HG02884 (cell line): ENCODE measurements around the gene DNMT3A.
A peak's percentile ranks its signal among the peaks of the same experiment; 100 is the strongest.

Experiments used
- ATAC-seq: cut with Tn5 transposase; IDR thresholded peaks from one replicate; pipeline ENCODE4 v1.9.1; 2021; ENCODE audit warnings: mild to moderate bottlenecking, moderate library complexity; ENCODE audit not compliant: unreplicated experiment

The DNMT3A gene

GRCh38 chr2:25308599-25308998, 33.1 kb downstream of the DNMT3A start:
- no peak for ATAC-seq

DNA sequence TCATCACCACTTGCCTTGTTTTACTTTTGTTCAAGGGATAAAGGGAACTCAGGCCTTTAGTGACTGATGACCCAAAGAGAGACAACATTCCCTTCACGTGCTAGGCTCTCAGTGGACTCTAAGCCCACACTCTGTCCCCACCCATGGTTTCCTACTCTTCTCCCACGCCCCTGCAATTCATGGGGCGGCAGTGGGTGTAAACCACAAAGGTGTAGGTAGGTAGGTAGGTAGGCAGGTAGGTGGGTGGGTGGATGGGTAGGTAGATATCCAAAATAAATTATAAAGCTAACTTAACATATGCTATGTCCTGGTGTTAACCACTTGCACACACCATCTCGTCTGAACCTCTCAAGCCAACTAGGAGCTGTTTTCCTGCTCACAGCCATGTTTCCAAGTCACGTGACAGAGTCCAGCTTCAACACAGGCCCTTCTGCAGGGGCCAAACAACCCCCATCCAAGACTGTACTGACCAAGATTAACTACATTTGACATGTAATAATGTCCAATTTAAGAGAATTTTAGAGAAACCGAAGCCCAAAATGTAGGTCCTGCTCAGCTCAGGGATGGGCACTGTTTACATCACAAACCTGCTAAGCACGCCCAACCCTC, 33.7 kb downstream of the DNMT3A start:
- no peak for ATAC-seq

GRCh38 chr2:25306777-25307368, 34.9 kb downstream of the DNMT3A start:
- no peak for ATAC-seq

- no peak for ATAC-seq
These were observed 36.0 kb downstream of the DNMT3A start for GRCh38 chr2:25305775-25306174.

DNA sequence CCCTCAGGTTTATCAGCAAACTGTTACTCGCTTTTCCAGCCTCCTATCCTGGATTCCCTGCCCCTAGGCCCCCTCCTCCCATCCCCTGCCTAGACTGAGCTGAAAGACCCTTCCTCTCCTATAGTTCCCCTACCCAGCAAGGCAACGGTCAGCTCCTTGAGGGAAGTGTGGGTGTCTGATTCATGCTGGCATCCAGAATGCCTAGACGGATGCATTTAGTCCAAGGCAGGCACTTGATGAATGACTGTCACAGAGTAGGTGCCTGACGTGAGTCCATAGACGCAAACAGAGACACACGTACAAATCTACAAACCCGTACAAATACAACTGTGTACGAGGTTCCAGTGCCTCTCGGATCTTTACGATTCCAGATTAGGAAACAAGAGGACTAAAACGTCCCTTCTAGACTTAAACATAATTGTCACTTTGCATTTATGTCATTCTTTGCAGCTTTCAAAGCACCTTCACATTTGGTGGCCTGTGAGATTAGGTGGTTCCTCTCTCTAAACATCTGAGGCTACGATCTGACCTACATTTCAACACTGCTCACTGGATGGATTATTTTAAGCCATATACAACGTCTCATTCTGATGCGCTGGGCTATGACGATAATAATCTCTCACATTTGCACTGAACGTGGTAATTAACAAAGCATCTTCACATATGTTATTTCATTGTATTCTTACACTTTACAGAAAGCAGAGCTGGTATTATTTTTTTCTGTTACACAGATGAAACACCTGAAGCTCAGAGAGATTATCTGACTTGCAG, 36.7 kb downstream of the DNMT3A start:
- ATAC-seq, result no peak

DNA sequence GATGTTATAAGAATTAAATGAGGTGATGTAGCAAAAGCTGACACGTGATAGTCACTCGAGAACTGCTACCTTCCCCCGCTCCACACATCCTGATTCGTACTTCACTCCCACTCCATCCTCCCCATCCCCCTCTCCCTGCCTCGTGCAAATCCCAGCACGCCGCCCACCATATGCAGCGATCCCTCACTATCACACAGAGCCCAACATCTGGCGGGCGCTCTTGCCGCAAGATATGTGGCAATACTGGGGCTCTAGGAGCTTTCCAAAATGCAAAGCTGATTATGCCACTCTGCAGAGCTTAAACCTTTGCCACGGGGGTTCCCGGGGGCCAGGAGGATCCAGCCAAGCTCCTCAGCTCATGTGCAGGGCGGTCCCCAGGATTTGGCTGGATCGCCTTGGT, 37.4 kb downstream of the DNMT3A start:
- ATAC-seq, result no peak

DNA sequence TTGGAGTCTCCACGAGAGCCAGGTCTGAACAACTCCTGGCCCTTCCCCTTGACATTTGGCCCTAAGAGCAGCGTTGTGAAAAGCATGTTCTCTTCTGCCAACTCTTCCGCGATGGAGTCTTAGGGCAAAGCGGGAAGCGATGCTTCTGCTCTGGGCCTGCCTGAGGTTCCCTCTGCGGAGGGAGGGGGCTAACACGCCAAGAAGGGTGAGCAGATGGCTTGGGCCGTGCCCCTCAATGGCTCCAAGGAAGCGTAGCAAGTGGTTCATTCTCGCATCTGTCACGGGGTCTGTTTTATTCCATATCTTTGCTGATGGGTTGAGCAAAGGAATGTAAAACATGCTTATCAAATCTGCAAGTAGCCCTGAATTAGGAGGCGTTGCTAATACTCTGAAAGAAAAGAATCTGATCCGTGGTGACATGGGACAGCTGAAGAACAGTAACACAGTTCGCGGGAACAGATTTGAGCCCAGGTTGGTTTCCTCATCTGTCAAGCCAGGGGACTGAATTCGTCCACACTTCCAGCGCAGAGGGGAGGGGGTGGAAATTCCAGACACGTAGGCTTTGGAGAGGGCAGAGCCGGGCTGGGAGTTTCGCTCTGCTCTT, 38.0 kb downstream of the DNMT3A start:
- no peak for ATAC-seq

DNA sequence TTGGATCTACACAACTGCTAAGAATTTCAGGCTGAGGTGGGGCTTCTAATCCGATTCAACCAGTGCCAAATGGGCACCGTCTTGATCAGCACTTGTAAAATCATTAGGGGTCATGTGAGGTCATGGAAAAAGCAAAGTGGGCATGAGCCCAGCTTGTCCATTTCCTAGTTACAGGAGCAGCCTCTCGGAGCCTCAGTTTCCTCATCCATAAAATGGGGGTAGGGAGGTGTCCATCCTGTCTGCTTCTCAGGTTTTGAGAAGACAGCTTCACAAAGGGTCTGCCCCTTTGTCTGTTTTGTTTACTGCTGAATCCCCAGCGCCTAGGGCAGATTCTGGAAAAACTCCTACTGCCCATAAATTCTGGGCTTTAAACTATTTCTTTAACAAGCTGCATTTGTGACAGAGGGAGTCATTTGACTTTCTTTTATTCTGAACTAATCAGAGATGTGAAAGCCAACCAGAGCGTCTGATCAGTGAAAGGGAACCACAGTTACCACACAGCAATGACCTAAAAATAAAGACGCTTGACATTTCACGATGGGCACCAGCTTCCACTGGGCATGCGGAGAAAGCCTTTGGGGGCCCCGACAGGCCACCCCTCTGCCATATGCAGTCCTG, 38.9 kb downstream of the DNMT3A start:
- ATAC-seq, result no peak

DNA sequence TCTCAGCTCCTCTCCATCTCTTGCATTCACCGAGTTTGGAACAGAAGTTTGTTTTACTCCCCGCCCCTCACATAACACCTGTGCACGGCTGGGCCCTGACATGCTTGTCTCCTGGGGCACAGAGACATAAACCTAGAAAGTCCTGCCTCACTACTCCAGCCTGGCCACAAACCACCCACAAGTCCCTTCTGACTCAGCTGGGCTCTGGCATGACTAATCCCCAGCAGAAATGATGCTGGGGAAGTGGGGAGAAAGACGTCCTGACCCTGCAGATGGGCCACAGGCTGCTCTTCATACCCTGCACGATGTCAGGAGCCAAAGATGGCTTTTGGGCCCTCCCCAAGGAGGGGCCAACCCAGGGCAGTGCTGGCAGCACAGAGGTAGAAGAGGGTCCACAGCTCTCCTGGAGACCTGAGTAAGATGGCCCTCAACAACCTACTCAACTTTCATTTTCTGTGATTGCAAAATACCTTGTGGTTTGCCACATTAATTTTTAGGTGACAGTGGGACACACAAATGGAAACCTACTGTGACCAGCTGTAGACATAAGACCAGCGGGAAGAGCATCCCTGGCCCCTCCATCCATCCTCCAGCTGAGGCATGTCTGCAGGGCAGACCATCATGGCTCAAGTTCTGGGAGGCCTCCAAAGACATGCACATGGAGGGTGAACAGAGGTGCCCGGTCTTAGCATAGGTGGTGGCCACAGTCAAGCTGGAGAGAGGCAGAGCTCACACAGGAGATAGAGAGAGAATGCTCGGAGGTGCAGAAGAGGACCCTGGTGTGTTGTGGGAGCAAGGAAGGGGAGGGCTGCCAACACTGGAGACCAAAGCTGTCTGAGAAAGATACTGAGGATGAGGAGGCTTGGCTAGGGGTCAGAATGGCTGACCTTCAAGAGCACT, 40.0 kb downstream of the DNMT3A start:
- peak; percentile 93 for ATAC-seq

- no peak for ATAC-seq
These were observed 41.7 kb downstream of the DNMT3A start for GRCh38 chr2:25300001-25300400.

GRCh38 chr2:25298776-25299431, 42.8 kb downstream of the DNMT3A start:
- ATAC-seq, result no peak

- no peak for ATAC-seq
These were observed 44.0 kb downstream of the DNMT3A start for GRCh38 chr2:25297738-25298137.

DNA sequence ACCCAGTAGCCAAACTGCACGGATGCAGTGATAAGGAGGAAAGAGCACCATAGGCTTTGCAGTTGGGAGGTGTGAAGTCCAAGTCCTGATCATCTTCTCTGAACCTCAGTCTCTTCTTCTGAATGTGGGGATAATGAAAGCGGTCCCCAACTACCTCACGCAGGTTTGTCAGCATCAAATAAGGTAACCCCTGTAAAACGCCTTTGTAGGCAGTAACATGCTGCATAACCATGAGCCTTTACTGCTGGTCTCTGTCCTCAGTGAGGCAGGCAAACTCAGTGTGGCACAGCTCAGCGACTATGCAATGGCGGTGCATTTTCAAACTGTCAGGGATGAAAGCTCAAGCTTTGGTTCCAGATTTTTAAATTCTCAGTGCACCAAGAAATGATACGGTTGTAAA, 46.1 kb downstream of the DNMT3A start:
- ATAC-seq, result no peak

DNA sequence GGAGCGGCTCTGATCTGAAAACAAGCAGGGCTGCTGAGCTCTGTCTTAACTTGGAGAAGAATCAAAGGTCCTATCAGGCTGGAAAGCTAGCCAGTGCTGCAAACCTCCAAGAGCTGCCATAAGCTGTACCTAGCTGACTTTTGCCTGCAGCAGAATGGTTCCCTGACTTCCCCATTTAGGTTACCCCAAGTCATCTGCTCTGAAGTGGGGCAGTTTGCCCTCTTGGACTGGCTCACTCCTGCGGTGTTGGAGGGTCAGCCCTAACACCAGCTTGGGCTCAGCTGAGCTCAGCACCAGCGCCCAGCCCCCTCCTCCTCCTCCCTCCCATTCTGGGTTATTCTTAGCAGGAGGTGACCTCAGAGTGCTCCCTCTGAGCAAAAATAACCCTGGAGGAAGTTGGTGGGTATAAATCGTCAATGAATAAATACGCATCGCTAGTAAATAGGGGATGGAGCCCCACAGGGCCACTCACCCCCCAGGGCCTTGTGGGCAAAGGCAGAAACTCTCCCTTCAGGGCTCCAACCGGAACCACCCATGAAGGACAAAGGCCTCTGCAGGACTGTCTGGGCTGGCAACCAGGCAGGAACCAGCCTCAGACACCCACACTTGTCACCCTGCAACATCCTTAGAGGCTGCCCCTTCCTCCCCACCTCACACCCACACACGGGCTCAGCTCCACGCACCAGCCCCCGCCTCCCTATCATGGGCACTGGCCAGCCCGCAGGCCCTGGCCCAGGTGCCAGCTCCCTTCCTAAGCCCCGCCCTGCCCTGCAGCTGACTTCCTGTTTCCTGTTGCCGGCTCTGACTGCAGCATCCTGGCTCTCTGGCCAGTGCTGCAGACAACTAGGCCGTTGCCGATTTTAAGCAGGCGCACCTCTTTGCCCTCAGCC, 46.9 kb downstream of the DNMT3A start:
- peak; percentile 75 for ATAC-seq

GRCh38 chr2:25293958-25294562, 47.7 kb downstream of the DNMT3A start:
- no peak for ATAC-seq

- no peak for ATAC-seq
These were observed 48.6 kb downstream of the DNMT3A start for GRCh38 chr2:25293145-25293544.

- no peak for ATAC-seq
These were observed 49.3 kb downstream of the DNMT3A start for GRCh38 chr2:25292408-25292807.

- no peak for ATAC-seq
These were observed 50.8 kb downstream of the DNMT3A start for GRCh38 chr2:25290811-25291495.
